Astrocyte of the cerebellum (primary cell): ENCODE results near the gene PKN1.
A peak's percentile ranks its signal among the peaks of the same experiment; 100 is the strongest.

Experiments used
- DNase-seq: peaks from one replicate; pipeline ENCODE4 v3.0.0-alpha.2; 2011; ENCODE audit warnings: low read depth
- H3K4me3 ChIP-seq: 2 replicates; pipeline ENCODE4 v1.5.1; 2011; ENCODE audit warnings: mild to moderate bottlenecking, low read depth, low read length, moderate library complexity
- in situ Hi-C: cut with HindIII; loops from 2 replicates; pipeline ENCODE4 v1.10.0; 2017; ENCODE audit warnings: low sequenced_read_pairs
- TF ChIP-seq, protein P1 (sequence below): IDR thresholded peaks from 2 replicates; pipeline ENCODE4 v1.5.1; 2012; ENCODE audit warnings: low read length, low read depth, moderate library complexity, mild to moderate bottlenecking; ENCODE audit errors: missing control alignments

The PKN1 gene

GRCh38 chr19:14467816-14468215 is 34.7 kb downstream of the PKN1 start:
- TF ChIP-seq, protein P1, sequence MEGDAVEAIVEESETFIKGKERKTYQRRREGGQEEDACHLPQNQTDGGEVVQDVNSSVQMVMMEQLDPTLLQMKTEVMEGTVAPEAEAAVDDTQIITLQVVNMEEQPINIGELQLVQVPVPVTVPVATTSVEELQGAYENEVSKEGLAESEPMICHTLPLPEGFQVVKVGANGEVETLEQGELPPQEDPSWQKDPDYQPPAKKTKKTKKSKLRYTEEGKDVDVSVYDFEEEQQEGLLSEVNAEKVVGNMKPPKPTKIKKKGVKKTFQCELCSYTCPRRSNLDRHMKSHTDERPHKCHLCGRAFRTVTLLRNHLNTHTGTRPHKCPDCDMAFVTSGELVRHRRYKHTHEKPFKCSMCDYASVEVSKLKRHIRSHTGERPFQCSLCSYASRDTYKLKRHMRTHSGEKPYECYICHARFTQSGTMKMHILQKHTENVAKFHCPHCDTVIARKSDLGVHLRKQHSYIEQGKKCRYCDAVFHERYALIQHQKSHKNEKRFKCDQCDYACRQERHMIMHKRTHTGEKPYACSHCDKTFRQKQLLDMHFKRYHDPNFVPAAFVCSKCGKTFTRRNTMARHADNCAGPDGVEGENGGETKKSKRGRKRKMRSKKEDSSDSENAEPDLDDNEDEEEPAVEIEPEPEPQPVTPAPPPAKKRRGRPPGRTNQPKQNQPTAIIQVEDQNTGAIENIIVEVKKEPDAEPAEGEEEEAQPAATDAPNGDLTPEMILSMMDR = no peak
- DNase-seq = no peak
- H3K4me3 ChIP-seq = no peak overlapping the region
- in situ Hi-C loops = no loop called here

DNA sequence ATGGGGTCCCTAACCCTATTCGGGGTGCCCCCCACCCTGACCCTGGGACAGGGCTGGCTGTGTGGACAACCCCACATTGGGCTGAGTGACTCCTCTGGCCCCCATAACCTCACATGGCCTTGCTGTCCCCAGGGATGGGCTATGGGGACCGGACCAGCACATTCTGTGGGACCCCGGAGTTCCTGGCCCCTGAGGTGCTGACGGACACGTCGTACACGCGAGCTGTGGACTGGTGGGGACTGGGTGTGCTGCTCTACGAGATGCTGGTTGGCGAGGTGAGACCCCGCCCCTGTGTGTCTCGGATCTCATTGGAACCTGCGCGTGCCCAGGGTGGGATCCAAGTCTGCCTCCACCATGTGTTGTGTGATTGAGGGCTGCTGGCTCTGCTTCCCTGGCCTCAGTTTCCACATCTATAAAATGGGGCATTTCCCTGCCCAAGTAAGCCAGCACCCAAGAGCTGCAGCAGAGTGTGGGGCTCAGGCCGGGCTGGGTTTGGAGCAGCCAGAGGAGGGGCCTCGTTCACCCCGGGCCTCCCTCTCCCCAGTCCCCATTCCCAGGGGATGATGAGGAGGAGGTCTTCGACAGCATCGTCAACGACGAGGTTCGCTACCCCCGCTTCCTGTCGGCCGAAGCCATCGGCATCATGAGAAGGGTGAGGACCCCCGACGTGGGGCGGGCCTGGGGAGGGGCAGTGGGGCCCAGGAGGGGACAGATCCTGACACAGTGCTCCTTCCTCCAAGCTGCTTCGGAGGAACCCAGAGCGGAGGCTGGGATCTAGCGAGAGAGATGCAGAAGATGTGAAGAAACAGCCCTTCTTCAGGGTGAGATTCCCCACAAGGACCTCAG is 37.1 kb downstream of the PKN1 start:
- TF ChIP-seq, protein P1 = no peak
- in situ Hi-C loops = no loop called here
- DNase-seq = no peak
- H3K4me3 ChIP-seq = no peak overlapping the region

DNA sequence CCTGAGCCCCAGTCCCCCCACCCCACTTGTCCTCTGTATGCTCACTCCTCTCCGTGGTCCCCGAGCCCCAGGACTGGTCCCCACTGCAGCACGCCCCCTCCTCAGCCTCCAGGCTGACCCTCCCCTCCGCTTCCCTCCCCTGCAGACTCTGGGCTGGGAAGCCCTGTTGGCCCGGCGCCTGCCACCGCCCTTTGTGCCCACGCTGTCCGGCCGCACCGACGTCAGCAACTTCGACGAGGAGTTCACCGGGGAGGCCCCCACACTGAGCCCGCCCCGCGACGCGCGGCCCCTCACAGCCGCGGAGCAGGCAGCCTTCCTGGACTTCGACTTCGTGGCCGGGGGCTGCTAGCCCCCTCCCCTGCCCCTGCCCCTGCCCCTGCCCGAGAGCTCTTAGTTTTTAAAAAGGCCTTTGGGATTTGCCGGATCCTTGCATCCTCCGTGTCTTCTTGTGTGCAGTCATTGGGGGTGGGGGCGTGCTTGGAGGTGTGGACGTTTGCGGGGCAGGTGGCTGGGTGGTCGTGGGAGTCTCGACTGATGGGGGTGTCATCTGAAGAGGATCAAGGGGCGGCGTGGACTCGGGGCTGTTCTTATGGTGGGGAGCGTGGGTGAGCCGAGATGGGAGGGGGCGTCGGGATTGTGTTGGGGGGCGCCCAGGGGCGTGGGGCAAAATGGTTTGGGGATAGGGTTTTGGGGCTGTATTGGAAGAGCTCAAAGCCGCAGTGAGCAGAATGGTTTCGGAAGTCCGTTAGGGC is 38.5 kb downstream of the PKN1 start:
- no peak for DNase-seq
- H3K4me3 ChIP-seq = no peak overlapping the region
- TF ChIP-seq, protein P1 = no peak
- in situ Hi-C loops = no loop called here

DNA sequence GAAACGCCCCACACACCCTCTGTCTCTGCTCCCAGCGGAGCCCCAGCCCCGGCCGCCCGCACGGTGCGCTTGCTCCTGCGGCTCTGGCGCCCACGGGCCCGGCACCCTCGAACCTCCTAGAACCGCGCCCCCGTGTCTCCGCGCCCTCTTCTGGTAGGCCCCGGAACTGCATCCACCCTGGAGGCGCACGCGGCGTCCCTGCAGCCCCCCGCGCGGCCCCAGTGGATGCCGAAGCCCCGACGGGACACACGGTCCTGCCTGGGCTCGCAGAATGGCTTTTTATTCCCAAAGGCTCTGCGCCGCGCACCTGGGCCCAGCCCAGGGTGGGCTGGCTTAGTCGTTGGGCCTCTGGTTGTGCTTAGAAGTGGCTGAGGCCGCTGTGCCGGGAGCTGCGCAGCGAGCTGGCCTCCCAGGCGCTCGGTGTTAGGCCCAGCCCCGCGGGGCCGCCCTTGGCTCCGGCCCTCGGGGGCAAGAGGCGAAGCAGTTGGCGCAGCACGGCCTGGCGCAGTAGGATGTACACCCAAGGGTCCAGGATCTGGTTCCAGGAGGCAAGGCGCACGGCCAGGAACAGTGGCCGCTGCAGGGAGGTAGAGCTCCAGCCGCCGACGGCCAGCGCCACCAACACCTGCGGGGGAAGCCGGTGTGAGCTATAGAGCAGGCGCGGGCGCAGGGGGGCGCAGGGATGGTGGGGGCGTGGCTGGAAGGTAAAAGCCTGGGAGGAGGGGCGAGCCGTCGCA is 39.3 kb downstream of the PKN1 start:
- TF ChIP-seq, protein P1 = peak; percentile 93
- in situ Hi-C loops = no loop called here
- H3K4me3 ChIP-seq = no peak overlapping the region
- DNase-seq = no peak

- H3K4me3 ChIP-seq = no peak overlapping the region
- DNase-seq = no peak
- in situ Hi-C loops = no loop called here
- TF ChIP-seq, protein P1 = no peak
These were observed 40.2 kb downstream of the PKN1 start for GRCh38 chr19:14473073-14473977.
